Measurements from ENCODE around the gene SLC12A3.

SLC12A3 gene

DNA sequence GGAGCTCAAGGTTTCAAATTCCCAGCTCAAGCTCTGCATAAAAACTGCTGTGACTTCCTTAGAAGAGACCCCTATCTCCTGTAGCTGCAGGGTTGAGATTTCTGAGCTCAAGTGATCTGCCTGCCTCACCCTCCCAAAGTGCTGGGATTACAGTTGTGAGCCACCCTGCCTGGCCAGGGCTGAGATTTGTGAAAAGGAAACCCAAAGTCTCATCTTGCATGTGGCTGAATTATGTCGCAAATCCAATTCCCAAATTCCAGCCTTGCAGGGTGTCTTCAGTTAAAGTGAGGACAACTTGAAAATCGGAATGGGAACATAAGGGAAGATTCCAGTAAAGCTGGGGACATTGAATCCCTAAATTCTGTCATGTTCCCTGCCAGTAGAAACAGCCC lies 82.6 kb downstream of the SLC12A3 start:
- TF ChIP-seq, protein P1, sequence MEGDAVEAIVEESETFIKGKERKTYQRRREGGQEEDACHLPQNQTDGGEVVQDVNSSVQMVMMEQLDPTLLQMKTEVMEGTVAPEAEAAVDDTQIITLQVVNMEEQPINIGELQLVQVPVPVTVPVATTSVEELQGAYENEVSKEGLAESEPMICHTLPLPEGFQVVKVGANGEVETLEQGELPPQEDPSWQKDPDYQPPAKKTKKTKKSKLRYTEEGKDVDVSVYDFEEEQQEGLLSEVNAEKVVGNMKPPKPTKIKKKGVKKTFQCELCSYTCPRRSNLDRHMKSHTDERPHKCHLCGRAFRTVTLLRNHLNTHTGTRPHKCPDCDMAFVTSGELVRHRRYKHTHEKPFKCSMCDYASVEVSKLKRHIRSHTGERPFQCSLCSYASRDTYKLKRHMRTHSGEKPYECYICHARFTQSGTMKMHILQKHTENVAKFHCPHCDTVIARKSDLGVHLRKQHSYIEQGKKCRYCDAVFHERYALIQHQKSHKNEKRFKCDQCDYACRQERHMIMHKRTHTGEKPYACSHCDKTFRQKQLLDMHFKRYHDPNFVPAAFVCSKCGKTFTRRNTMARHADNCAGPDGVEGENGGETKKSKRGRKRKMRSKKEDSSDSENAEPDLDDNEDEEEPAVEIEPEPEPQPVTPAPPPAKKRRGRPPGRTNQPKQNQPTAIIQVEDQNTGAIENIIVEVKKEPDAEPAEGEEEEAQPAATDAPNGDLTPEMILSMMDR (IDR thresholded peaks at IDR 0.05; ENCODE audit: low read depth, low read length): no peak
- no peak overlapping the region for H3K4me3 ChIP-seq (ENCODE audit: low read depth, low read length)

DNA sequence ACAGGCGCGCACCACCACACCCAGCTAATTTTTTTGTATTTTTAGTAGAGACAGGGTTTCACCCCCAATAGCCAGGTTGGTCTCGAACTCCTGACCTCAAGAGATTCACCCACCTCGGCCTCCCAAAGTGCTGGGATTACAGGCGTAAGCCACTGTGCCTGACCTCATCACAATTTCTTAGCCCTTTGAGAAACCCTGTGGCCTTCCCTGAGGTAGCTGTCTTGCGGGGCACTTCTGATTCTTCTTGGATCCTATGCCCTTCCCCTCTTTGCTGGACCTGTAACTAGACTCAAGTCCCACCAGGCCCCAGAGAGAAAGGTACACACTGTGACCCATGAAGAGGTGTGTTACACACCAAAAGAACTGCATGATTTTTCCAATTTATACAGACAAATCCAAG lies 83.2 kb downstream of the SLC12A3 start:
- H3K4me3 ChIP-seq (ENCODE audit: low read depth, low read length): no peak overlapping the region
- TF ChIP-seq, protein P1 (IDR thresholded peaks at IDR 0.05; ENCODE audit: low read depth, low read length): no peak

DNA sequence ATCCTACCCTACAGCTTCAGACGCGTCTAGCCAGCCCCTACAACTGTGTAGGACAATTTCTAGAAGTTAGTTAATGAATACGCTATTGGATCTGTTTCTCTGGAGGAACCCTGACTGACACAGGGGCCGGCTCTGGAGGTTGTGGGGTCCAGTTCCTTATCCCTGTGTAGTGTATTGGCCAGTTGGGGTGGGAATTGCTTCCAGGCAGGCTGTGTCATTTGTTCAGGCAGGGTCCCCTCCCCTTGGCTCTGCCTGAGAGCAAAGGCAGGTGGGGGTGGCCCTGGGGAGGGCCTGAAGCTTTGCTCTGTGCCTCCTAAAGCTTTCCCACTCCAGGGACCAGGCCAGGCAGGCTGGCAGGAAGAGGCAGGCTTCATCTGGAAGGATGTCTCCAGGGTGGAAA lies 85.0 kb downstream of the SLC12A3 start:
- H3K4me3 ChIP-seq (ENCODE audit: low read depth, low read length): no peak overlapping the region
- TF ChIP-seq, protein P1 (IDR thresholded peaks at IDR 0.05; ENCODE audit: low read depth, low read length): no peak

DNA sequence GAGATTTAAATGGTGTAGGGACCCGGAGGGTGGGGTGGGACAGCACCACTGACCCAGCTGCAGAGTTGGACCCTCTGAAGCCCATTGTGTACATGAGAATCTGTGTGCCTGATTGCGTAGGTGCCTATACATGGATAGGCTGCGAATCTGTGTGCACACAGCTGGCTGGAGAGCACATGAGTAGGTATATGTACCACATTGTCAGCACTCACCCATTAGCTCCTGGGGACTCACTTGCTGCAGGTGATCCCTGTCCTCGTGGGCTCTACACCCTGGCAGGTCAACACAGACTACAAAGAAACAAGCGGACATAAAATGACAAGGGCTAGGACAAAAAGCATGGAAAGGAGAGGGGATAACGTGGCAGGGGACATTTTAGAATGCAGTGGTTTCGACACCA lies 85.4 kb downstream of the SLC12A3 start:
- no peak overlapping the region for H3K4me3 ChIP-seq (ENCODE audit: low read depth, low read length)
- TF ChIP-seq, protein P1 (IDR thresholded peaks at IDR 0.05; ENCODE audit: low read depth, low read length): no peak

DNA sequence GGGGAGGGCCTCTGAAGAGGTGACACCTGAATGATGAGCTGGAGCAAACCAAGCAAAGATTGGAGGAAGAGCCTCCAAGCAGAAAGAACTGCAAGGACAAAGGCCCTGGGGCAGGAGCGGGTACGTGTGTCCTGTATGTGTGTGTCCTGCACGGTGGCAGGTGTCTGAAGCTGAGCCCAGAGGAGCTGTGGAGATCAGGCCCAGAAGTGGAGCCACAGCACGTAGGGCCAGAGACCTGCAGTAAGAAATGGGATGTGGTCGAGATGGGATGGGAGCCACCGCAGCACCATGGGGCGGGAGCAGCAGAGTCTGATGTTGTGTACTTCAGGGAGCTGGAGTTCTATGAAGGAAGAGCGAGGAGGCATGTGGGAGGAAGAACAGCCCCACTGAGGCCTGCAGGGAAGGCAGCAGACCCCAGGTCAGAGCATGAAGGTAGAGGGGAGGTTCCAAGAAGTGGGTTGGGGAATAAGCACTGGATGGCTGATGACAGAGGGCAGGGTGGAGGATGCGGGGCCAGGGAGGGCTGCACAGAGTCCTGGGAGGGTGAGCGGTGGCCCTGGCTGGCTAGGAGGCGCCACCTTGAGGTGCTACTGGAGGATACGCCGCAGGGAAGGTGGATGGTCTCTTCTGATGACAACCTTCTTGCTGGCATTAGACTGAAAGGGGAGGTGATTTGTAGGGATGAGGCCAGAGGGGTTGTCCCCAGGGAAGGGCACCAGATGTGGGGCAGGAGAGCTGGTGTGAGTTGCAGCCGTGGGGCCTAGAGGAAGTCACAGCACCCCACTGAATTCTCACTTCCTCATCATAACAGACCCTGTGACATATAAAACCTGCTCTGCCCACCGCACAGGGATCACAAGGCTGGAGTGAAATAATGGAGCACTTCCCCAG lies 86.1 kb downstream of the SLC12A3 start:
- TF ChIP-seq, protein P1 (IDR thresholded peaks at IDR 0.05; ENCODE audit: low read depth, low read length): peak; percentile 62
- no peak overlapping the region for H3K4me3 ChIP-seq (ENCODE audit: low read depth, low read length)

DNA sequence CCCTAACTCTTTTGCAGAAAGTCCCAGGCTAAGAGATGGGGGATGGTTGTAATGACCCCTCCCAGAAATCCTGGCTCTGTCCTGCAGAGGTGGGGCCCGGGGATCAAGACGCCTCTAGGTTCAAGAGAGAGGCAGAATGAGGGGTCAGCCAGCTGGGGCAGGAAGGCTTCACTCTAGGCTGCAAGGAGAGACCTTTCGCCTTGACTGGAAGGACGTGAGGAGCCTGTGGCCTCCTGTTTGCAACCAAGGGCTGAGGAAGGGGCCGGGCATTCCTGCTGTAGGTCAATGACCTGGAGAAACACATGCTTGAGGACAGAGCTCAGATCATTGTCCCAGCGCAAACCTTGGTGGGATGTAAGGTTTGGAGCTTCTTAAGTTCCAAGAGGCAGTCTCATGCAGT lies 88.0 kb downstream of the SLC12A3 start:
- no peak overlapping the region for H3K4me3 ChIP-seq (ENCODE audit: low read depth, low read length)
- TF ChIP-seq, protein P1 (IDR thresholded peaks at IDR 0.05; ENCODE audit: low read depth, low read length): no peak

DNA sequence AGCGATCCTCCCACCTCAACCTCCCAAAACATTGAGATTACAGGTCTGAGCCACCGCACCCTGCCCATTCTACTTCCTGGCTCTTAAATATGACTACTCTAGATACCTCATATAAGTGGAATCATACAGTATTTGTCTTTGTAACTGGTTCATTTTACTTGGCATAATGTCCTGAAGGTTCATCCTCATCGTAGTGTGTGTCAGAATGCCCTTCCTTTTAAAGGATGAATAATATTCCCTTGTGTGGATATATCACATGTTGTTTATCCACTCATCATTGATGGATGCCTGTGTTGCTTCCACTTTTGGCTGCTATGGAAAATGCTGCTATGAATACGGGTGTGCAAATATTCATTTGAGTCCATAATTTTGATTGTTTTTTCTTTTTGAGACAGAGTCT lies 91.1 kb downstream of the SLC12A3 start:
- TF ChIP-seq, protein P1 (IDR thresholded peaks at IDR 0.05; ENCODE audit: low read depth, low read length): no peak

More for the DNA sequence above, 91.1 kb downstream of the SLC12A3 start:
- H3K4me3 ChIP-seq (ENCODE audit: low read depth, low read length): no peak overlapping the region

Data from WI38 (cell line).